ENCODE data around the gene PATJ. TPM values are rescaled to one million over a fixed set of nuclear protein-coding genes. Genes with fewer than 3 reads are reported as not detected.

Gene PATJ, protein sequence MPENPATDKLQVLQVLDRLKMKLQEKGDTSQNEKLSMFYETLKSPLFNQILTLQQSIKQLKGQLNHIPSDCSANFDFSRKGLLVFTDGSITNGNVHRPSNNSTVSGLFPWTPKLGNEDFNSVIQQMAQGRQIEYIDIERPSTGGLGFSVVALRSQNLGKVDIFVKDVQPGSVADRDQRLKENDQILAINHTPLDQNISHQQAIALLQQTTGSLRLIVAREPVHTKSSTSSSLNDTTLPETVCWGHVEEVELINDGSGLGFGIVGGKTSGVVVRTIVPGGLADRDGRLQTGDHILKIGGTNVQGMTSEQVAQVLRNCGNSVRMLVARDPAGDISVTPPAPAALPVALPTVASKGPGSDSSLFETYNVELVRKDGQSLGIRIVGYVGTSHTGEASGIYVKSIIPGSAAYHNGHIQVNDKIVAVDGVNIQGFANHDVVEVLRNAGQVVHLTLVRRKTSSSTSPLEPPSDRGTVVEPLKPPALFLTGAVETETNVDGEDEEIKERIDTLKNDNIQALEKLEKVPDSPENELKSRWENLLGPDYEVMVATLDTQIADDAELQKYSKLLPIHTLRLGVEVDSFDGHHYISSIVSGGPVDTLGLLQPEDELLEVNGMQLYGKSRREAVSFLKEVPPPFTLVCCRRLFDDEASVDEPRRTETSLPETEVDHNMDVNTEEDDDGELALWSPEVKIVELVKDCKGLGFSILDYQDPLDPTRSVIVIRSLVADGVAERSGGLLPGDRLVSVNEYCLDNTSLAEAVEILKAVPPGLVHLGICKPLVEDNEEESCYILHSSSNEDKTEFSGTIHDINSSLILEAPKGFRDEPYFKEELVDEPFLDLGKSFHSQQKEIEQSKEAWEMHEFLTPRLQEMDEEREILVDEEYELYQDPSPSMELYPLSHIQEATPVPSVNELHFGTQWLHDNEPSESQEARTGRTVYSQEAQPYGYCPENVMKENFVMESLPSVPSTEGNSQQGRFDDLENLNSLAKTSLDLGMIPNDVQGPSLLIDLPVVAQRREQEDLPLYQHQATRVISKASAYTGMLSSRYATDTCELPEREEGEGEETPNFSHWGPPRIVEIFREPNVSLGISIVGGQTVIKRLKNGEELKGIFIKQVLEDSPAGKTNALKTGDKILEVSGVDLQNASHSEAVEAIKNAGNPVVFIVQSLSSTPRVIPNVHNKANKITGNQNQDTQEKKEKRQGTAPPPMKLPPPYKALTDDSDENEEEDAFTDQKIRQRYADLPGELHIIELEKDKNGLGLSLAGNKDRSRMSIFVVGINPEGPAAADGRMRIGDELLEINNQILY (N-terminal part only)
- 52.4 to 57.9 TPM (median 56.8 TPM) in 3 replicates for total RNA-seq (2021)
- Bru-seq, nascent RNA: percentile 76 among the genes with signal in this experiment
- long read RNA-seq, experiment 1, full-length matches to known transcripts: 6 of 89 reads
- long read RNA-seq, experiment 1, partial matches to known transcripts: 48 of 89 reads
- long read RNA-seq, experiment 1, other reads (novel, unspliced or antisense): 35 of 89 reads
- long read RNA-seq, experiment 2, partial matches to known transcripts: 13 of 53 reads
- long read RNA-seq, experiment 2, other reads (novel, unspliced or antisense): 40 of 53 reads
- long read RNA-seq, experiment 3, partial matches to known transcripts: 5 of 8 reads
- long read RNA-seq, experiment 3, other reads (novel, unspliced or antisense): 3 of 8 reads

DNA sequence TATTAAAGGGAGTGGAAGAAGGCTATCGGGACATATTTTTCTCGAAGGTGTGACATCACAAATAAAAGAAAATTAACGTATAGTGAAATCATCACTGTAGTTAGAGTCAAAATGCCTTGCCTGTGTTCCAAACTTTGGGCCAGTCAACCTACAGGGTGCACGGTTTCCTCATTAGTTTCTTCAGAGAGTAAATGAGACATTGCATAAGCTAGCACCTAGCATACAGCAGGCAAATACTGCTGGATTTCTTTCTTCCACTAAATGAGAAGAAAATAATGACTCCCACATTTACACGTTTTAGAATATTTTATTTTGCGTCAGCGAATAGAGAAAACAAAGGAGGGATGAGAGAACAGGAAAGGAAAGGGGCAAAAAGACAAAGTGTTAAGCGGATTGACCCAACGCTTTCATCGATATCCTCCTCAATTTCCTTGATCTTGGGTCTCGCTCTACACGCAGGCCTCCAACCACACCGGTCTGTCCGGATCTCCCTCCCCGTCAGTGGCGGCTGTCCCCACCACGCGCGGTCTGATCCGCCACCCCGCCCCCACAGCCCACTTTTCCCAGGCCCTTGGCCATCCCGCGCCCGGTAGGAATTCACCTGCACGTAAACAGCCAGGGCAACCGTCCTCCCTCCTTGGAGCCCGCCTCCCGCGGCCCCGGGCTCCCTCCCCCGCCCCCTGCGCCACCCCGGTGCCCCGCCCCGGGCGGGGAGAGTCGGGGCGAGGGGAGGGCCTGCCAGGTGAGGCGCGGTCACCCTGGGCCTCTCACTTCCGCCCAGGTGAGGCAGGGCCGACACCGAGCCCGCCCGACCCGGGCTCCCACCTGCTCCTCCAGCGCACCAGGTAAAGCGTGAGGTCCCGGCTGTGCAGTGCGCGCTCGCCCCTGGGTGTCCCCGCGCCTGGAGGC, at the start of gene PATJ:
PATJ (plus strand) TSS at position 770 of the 909 bp plus-strand sequence. CDS start 20,413 bp downstream, outside the sequence.
- ATAC-seq (peak; percentile 93), DNase-seq (ENCODE audit: low spot score) (peak; percentile 81)
- H3K27me3 Mint-ChIP-seq (ENCODE audit: low read depth): no peaks in the 10 kb centered on the region
- H3K4me3 Mint-ChIP-seq: peak within 1 kb of the TSS; percentile 95
- peaks cover 30% of the 10 kb centered on the region for H3K4me1 Mint-ChIP-seq
- peak within 1 kb of the TSS; percentile 97 for H3K27ac Mint-ChIP-seq
- ChIA-PET POLR2A (no interaction called here), CTCF (no interaction called here)
- H3K36me3 Mint-ChIP-seq: no peaks in the 10 kb centered on the region
- H3K9me3 Mint-ChIP-seq: no peaks in the 10 kb centered on the region
- peak; percentile 55; the same call in 1 of the 2 replicates for TF ChIP-seq ZNF232 (CRISPR knock-in tag; IDR thresholded peaks at IDR 0.05)
- TF ChIP-seq EMX1 (CRISPR knock-in tag; IDR thresholded peaks at IDR 0.05): no peak
- no peak for TF ChIP-seq AR (CRISPR knock-in tag; IDR thresholded peaks at IDR 0.05)
- TF ChIP-seq SMAD4 (CRISPR knock-in tag; IDR thresholded peaks at IDR 0.05): no peak
- TF ChIP-seq NR2C2 (CRISPR knock-in tag; IDR thresholded peaks at IDR 0.05): no peak
- no peak for TF ChIP-seq SOX15 (CRISPR knock-in tag; IDR thresholded peaks at IDR 0.05)
- TF ChIP-seq PRRX2 (CRISPR knock-in tag; IDR thresholded peaks at IDR 0.05): no peak
- TF ChIP-seq, protein P1, sequence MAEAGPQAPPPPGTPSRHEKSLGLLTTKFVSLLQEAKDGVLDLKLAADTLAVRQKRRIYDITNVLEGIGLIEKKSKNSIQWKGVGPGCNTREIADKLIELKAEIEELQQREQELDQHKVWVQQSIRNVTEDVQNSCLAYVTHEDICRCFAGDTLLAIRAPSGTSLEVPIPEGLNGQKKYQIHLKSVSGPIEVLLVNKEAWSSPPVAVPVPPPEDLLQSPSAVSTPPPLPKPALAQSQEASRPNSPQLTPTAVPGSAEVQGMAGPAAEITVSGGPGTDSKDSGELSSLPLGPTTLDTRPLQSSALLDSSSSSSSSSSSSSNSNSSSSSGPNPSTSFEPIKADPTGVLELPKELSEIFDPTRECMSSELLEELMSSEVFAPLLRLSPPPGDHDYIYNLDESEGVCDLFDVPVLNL (CRISPR knock-in tag; IDR thresholded peaks at IDR 0.05; ENCODE audit: borderline replicate concordance, low read depth): 0 out of 2 replicates have a peak, but pooled peaks have one; percentile 55
- no peak for TF ChIP-seq ZNF317 (CRISPR knock-in tag; IDR thresholded peaks at IDR 0.05; ENCODE audit: borderline replicate concordance, low read depth)
- TF ChIP-seq, protein P2, sequence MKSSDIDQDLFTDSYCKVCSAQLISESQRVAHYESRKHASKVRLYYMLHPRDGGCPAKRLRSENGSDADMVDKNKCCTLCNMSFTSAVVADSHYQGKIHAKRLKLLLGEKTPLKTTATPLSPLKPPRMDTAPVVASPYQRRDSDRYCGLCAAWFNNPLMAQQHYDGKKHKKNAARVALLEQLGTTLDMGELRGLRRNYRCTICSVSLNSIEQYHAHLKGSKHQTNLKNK (CRISPR knock-in tag; IDR thresholded peaks at IDR 0.05): no peak
- TF ChIP-seq MLX (CRISPR knock-in tag; IDR thresholded peaks at IDR 0.05): no peak
- TF ChIP-seq FOXP1 (CRISPR knock-in tag; IDR thresholded peaks at IDR 0.05; ENCODE audit: borderline replicate concordance): peak; percentile 85
- TF ChIP-seq AFF4 (CRISPR knock-in tag; IDR thresholded peaks at IDR 0.05; ENCODE audit: borderline replicate concordance): no peak
- TF ChIP-seq ZNF512 (CRISPR knock-in tag; IDR thresholded peaks at IDR 0.05; ENCODE audit: borderline replicate concordance): no peak
- TF ChIP-seq, protein P3, sequence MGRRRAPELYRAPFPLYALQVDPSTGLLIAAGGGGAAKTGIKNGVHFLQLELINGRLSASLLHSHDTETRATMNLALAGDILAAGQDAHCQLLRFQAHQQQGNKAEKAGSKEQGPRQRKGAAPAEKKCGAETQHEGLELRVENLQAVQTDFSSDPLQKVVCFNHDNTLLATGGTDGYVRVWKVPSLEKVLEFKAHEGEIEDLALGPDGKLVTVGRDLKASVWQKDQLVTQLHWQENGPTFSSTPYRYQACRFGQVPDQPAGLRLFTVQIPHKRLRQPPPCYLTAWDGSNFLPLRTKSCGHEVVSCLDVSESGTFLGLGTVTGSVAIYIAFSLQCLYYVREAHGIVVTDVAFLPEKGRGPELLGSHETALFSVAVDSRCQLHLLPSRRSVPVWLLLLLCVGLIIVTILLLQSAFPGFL (CRISPR knock-in tag; IDR thresholded peaks at IDR 0.05; ENCODE audit: borderline replicate concordance): no peak
- no peak for TF ChIP-seq NR3C1 (CRISPR knock-in tag; conservative IDR thresholded peaks at IDR 0.05; ENCODE audit: low read depth)
- TF ChIP-seq TCF7 (CRISPR knock-in tag; IDR thresholded peaks at IDR 0.05; ENCODE audit: low read depth): no peak

Data from WTC11 (cell line).